Upper lobe of left lung (tissue), 4 donors: ENCODE results near the gene TTC39C.

Experiments
- CTCF ChIP-seq, 6 experiments: fragments of 450-650 bp in 4 of 6; fragments of 200-600 bp in 2 of 6; sonication (generic) in 2 of 6; IDR thresholded peaks; one replicate each; pipeline ENCODE4 v1.5.1; 2016 to 2019; ENCODE audit warnings: antibody characterized with exemption in 6 of 6
- POLR2AphosphoS5 ChIP-seq, 2 donors: sonication (generic); formaldehyde crosslinking; IDR thresholded peaks; one replicate each; pipeline ENCODE4 v1.5.1; 2017; ENCODE audit warnings: antibody characterized with exemption in 2 of 2

- TF ChIP-seq CTCF (IDR thresholded peaks at IDR 0.05) (no peak), POLR2AphosphoS5 (IDR thresholded peaks at IDR 0.05) (no peak)
These were observed 47.6 kb upstream of the TTC39C start for GRCh38 chr18:23966909-23967308.
